Measurements from ENCODE around the gene MRI1. TPM values are rescaled to one million over a fixed set of nuclear protein-coding genes. Genes with fewer than 3 reads are reported as not detected.
A peak's percentile ranks its signal among the peaks of the same experiment; 100 is the strongest.

MRI1 gene
- polyA plus RNA-seq, 2 of the 4 experiments (the other 2 are of a cell fraction) = 12.6 to 16.2 TPM

DNA sequence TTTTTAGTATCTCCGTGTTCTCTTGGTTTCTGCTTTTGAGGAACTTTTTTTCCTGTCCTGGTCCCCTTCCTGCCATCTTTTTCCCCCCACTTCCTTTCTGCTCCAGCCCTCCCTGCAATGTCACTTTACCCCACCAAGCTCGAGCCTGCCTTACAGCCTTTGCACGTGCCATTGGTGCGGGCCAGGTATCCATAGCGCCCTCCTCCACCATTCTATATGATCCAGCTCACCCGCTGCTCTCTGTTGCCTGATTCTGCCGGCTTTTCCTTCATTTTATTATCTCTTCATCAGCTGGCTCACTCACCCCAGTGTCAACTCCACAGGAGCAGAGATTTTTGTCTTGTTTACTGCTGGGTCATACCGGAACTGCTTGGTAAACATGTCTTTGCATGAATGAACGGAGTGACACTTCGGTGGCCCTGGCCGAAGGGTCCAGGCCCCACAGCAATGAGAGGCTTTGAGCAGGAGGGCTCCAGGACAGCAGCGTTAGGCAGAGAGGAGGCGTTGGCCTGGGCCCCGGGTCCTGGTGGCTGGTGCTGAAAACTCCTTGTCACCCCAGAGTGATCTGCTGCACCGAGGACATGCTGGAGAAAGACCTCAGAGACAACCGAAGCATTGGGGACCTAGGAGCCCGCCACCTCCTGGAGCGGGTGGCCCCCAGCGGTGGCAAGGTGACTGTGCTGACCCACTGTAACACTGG, 1.2 kb downstream of the MRI1 start:
- ATAC-seq (peak; percentile 20 to 24; a peak in 3 of 6 replicates), FAIRE-seq (no peak), DNase-seq (ENCODE audit: low read depth in 1 of 2, low spot score in 1 of 2) (no peak)
- TF ChIP-seq BHLHE40 (IDR thresholded peaks at IDR 0.05; ENCODE audit: low read depth, low read length) (0 out of 2 replicates have a peak, but pooled peaks have one; percentile 19), KDM5A (IDR thresholded peaks at IDR 0.05) (no peak)
- TF ChIP-seq, protein P1, sequence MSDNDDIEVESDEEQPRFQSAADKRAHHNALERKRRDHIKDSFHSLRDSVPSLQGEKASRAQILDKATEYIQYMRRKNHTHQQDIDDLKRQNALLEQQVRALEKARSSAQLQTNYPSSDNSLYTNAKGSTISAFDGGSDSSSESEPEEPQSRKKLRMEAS (IDR thresholded peaks at IDR 0.05) = 0 out of 2 replicates have a peak, but pooled peaks have one; percentile 20
- Histone ChIP-seq H3K4me3 (peak overlapping the region; percentile 75), H3K4me1 (peaks cover 7% of the 10 kb centered on the region; the same call in 1 of the 3 replicates), H3K9me3 (no peaks in the 10 kb centered on the region), H3K4me2 (peak overlapping the region; percentile 82), H3K27ac (peak overlapping the region in 1 of 2 experiments; percentile 97; a peak in 3 of 6 replicates)
- ChIA-PET POLR2A (no interaction called here), CTCF (no interaction called here)
- WGBS (ENCODE audit: missing lambda C conversion rate) = 51% methylated on average over 13 of the region's 19 CpGs

DNA sequence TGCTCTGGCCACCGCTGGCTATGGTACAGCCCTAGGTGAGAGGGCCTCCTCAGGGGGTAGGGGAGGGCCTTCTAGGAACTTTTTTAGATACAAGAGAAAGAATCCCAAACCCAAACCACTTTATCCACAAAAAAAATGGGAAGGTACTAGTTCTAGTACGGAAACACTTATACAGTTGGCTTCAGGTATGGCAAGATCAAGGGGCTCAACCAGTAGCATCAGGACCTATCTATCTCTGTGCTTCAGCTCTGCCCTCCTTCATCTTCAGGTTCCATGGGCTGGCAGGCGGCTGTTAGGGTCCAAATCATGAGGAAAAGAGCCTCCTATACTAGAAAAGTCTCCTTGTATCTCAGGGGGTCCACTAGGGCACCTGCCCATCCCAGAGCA, 1.8 kb downstream of the MRI1 start:
- Histone ChIP-seq H3K27ac (no peak overlapping the region), H3K4me3 (no peak overlapping the region), H3K4me1 (peaks cover 7% of the 10 kb centered on the region; the same call in 1 of the 3 replicates), H3K9me3 (no peaks in the 10 kb centered on the region), H3K4me2 (no peak overlapping the region)
- ATAC-seq (no peak), FAIRE-seq (no peak), DNase-seq (ENCODE audit: low read depth in 1 of 2, low spot score in 1 of 2) (no peak)
- POLR2A ChIA-PET = no interaction called here
- WGBS (ENCODE audit: missing lambda C conversion rate) = 86% methylated on average over 3 of the region's 3 CpGs
- CTCF ChIA-PET = no interaction called here
- TF ChIP-seq SREBF2 (IDR thresholded peaks at IDR 0.05) (no peak), POLR2AphosphoS2 (conservative IDR thresholded peaks at IDR 0.05; ENCODE audit: low read length) (no peak), CBX8 (IDR thresholded peaks at IDR 0.05) (no peak), PHF8 (IDR thresholded peaks at IDR 0.05; ENCODE audit: borderline replicate concordance, low read depth) (no peak), RARB (CRISPR knock-in tag; IDR thresholded peaks at IDR 0.05) (no peak), KDM5A (IDR thresholded peaks at IDR 0.05) (no peak), RCOR1 (IDR thresholded peaks at IDR 0.05; ENCODE audit: low read depth, low read length) (no peak), TFCP2L1 (CRISPR knock-in tag; IDR thresholded peaks at IDR 0.05) (no peak)
- TF ChIP-seq, protein P2, sequence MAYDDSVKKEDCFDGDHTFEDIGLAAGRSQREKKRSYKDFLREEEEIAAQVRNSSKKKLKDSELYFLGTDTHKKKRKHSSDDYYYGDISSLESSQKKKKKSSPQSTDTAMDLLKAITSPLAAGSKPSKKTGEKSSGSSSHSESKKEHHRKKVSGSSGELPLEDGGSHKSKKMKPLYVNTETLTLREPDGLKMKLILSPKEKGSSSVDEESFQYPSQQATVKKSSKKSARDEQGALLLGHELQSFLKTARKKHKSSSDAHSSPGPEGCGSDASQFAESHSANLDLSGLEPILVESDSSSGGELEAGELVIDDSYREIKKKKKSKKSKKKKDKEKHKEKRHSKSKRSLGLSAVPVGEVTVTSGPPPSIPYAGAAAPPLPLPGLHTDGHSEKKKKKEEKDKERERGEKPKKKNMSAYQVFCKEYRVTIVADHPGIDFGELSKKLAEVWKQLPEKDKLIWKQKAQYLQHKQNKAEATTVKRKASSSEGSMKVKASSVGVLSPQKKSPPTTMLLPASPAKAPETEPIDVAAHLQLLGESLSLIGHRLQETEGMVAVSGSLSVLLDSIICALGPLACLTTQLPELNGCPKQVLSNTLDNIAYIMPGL (CRISPR knock-in tag; IDR thresholded peaks at IDR 0.05; ENCODE audit: borderline replicate concordance) = no peak
- TF ChIP-seq, protein P3, sequence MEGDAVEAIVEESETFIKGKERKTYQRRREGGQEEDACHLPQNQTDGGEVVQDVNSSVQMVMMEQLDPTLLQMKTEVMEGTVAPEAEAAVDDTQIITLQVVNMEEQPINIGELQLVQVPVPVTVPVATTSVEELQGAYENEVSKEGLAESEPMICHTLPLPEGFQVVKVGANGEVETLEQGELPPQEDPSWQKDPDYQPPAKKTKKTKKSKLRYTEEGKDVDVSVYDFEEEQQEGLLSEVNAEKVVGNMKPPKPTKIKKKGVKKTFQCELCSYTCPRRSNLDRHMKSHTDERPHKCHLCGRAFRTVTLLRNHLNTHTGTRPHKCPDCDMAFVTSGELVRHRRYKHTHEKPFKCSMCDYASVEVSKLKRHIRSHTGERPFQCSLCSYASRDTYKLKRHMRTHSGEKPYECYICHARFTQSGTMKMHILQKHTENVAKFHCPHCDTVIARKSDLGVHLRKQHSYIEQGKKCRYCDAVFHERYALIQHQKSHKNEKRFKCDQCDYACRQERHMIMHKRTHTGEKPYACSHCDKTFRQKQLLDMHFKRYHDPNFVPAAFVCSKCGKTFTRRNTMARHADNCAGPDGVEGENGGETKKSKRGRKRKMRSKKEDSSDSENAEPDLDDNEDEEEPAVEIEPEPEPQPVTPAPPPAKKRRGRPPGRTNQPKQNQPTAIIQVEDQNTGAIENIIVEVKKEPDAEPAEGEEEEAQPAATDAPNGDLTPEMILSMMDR (IDR thresholded peaks at IDR 0.05) = no peak

DNA sequence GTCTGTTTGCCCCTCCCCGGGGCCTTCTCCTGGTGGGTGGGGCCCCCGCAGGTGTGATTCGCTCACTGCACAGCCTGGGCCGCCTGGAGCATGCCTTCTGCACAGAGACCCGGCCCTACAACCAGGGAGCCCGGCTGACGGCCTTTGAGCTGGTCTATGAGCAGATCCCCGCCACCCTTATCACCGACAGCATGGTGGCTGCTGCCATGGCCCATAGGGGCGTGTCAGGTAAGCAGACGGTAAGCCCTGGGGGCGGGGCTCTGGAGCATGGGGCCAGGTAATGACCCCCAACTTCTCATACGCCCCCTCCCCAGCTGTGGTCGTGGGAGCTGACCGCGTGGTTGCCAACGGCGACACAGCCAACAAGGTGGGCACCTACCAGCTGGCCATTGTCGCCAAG, 4.2 kb downstream of the MRI1 start:
- H3K4me1 ChIP-seq = peaks cover 7% of the 10 kb centered on the region; the same call in 1 of the 3 replicates
- H3K4me2 ChIP-seq = no peak overlapping the region
- no peak overlapping the region for H3K4me3 ChIP-seq
- no peak overlapping the region for H3K27ac ChIP-seq
- H3K9me3 ChIP-seq = no peaks in the 10 kb centered on the region
- TF ChIP-seq RNF2 (IDR thresholded peaks at IDR 0.05; ENCODE audit: borderline replicate concordance, low read depth) (no peak), MAZ (IDR thresholded peaks at IDR 0.05; ENCODE audit: borderline replicate concordance, low read depth, low read length) (no peak), ZSCAN20 (CRISPR knock-in tag; IDR thresholded peaks at IDR 0.05) (no peak), TP53 (CRISPR knock-in tag; IDR thresholded peaks at IDR 0.05) (no peak), RARB (CRISPR knock-in tag; IDR thresholded peaks at IDR 0.05) (no peak), PHF8 (IDR thresholded peaks at IDR 0.05; ENCODE audit: borderline replicate concordance, low read depth) (no peak), TFCP2L1 (CRISPR knock-in tag; IDR thresholded peaks at IDR 0.05) (no peak), ZC3H11A (IDR thresholded peaks at IDR 0.05) (no peak), NPAS2 (CRISPR knock-in tag; IDR thresholded peaks at IDR 0.05; ENCODE audit: borderline replicate concordance) (no peak), CHD2 (IDR thresholded peaks at IDR 0.05; ENCODE audit: low read length, partially characterized antibody) (no peak), ESRRA (IDR thresholded peaks at IDR 0.05; ENCODE audit: borderline replicate concordance, low read length) (no peak), HOXA7 (CRISPR knock-in tag; IDR thresholded peaks at IDR 0.05) (no peak), CEBPB (IDR thresholded peaks at IDR 0.05) (no peak), CBX8 (IDR thresholded peaks at IDR 0.05) (no peak)
- TF ChIP-seq, protein P4, sequence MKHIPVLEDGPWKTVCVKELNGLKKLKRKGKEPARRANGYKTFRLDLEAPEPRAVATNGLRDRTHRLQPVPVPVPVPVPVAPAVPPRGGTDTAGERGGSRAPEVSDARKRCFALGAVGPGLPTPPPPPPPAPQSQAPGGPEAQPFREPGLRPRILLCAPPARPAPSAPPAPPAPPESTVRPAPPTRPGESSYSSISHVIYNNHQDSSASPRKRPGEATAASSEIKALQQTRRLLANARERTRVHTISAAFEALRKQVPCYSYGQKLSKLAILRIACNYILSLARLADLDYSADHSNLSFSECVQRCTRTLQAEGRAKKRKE (CRISPR knock-in tag; IDR thresholded peaks at IDR 0.05; ENCODE audit: low read depth) = no peak
- TF ChIP-seq, protein P5, sequence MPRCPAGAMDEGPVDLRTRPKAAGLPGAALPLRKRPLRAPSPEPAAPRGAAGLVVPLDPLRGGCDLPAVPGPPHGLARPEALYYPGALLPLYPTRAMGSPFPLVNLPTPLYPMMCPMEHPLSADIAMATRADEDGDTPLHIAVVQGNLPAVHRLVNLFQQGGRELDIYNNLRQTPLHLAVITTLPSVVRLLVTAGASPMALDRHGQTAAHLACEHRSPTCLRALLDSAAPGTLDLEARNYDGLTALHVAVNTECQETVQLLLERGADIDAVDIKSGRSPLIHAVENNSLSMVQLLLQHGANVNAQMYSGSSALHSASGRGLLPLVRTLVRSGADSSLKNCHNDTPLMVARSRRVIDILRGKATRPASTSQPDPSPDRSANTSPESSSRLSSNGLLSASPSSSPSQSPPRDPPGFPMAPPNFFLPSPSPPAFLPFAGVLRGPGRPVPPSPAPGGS (IDR thresholded peaks at IDR 0.05) = no peak
- TF ChIP-seq, protein P6, sequence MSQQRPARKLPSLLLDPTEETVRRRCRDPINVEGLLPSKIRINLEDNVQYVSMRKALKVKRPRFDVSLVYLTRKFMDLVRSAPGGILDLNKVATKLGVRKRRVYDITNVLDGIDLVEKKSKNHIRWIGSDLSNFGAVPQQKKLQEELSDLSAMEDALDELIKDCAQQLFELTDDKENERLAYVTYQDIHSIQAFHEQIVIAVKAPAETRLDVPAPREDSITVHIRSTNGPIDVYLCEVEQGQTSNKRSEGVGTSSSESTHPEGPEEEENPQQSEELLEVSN (IDR thresholded peaks at IDR 0.05; ENCODE audit: borderline replicate concordance, low read depth) = no peak
- no peak for DNase-seq (ENCODE audit: low read depth in 1 of 2, low spot score in 1 of 2)
- 94% methylated on average over 14 of the region's 19 CpGs for WGBS (ENCODE audit: missing lambda C conversion rate)
- no peak for FAIRE-seq
- CTCF ChIA-PET = no interaction called here
- ATAC-seq = no peak
- POLR2A ChIA-PET = interaction anchor here (0.7 kb wide), 1 partner anchor 21 kb away, joined by 3 read pairs; a partner anchor contains a TSS

Data from A549 (cell line).